Muscle of back (tissue), 11 donors: Measurements from ENCODE around the gene SLC7A5. TPM values are rescaled to one million over a fixed set of nuclear protein-coding genes. Genes with fewer than 3 reads are reported as not detected.
"Not testable (repeated sequence)": the region's sequence is repeated elsewhere in the genome, so short reads cannot be mapped to it uniquely, and the experiment has no call there.

ENCODE experiments used
- DNase-seq, 3 donors: peaks; one replicate each; pipeline versions ENCODE4 v3.0.0 to v3.0.0-alpha.2; 2013
- polyA plus RNA-seq, 10 donors: library from polyadenylated mRNA; unstranded; fragments of 120-200 nt; gene quantifications; one replicate each; pipeline ENCODE4 v1.2.1, GENCODE V29; 2013; ENCODE audit not compliant: insufficient read length in 10 of 10

The SLC7A5 gene
- polyA plus RNA-seq, 10 donors: 7.6 to 11.2 (median 9.2) TPM

DNA sequence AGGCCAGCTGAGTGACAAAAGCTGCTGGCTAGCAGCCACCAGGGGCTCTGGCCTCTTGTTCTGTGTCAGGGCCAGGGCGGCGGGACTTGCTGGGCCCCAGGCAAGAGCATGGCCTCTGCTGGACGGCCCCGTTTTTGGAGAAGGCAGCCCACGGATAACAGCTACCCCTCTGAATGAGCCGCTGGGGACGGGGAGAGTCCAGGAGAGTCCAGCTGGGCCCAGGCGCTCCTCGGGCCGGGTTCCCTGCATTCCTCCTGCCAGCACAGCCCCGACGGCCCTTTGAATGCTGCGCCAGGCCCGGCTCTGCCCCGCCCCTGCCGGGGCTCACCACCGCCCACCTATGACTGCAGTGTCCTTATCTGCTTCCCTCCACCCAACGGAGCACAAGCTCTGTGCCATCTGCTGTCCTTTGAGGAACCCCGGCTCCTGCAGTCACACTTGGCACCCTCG, 33.4 kb downstream of the SLC7A5 start:
- no peak for DNase-seq

DNA sequence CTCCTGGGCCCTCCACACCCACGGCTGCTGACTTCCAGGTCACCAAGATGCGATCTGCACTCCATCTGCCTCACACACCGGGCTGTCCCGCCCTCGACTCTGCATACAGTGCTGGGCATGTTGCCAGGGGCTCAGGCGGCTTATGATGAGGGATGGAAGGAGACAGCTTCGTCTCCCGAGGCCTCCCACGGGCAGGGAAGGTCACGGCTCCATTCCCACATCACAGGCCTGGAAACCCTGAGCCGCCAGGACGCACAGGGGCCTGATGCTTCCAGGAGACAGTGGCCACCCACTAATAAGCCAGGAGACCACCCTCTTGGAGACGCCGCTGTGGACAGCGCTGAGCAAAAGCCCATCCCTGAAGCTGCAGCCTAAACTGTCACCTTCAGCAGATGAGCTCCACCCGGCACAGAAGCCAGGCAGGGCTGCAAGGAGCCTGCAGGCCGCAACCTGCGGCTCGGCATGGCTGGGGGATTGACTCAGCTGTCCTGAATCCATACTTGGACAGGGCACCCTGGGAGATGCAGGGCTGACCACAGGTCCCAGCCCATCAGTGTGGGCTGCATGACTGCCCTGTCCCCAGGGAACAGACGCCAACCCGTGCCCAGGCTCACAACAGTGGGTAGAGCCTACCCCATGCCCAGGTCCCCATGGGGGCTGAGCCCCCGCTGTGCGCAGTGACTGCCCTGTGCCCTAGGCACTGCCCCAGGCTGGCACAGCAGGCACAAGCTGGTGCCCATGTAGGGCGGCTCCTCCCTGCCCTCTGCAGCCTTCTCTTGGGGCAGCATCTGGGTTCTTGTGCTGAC, 34.4 kb downstream of the SLC7A5 start:
- DNase-seq: no peak

DNA sequence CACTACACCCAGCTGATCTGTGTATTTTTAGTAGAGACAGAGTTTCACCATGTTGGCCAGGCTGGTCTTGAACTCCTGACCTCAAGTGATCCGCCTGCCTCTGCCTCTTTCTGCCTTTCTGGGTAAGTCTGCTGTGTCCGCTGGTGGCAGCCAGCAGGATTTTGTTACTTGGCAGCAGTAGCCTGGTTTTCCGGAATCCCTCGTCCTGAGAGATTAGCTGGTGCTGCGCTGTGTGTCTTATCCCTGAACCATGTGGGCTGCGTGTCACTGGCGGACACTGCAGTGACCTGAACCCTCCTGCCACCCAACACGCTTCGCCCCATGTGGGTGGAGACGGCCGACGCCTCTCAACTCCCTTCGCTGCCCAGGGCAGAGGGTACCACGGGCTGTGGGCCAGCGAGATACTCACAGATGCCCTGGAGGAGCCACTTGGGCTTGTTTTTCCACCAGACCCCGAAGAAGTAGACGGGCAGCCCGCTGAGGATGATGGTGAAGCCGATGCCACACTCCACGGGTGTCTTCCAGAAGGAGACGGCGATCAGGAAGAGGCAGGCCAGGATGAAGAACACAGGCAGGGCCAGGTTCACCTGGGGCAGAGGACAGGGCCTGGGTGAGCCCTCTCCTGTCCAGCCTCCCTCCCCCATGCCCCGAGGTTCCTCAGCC, 35.2 kb downstream of the SLC7A5 start:
- DNase-seq: no peak

DNA sequence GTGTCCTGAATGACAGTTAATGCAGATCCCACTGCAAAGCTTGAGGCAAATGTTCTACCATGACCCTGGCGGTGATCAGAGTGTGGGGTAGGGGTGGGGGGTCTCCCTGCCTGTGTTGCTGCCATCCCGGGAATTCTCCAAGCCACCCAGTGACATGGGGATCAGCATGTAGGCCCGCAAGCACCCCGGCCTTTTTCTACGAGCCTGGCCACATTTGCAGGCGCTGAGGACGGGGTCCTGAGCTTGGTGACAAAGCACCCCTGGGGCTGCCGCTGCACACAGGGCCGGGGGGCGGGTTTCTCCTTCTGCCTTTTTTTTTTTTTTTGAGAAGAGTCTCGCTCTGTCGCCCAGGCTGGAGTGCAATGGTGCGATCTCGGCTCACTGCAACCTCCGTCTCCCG, 35.8 kb downstream of the SLC7A5 start:
- DNase-seq: no peak

DNA sequence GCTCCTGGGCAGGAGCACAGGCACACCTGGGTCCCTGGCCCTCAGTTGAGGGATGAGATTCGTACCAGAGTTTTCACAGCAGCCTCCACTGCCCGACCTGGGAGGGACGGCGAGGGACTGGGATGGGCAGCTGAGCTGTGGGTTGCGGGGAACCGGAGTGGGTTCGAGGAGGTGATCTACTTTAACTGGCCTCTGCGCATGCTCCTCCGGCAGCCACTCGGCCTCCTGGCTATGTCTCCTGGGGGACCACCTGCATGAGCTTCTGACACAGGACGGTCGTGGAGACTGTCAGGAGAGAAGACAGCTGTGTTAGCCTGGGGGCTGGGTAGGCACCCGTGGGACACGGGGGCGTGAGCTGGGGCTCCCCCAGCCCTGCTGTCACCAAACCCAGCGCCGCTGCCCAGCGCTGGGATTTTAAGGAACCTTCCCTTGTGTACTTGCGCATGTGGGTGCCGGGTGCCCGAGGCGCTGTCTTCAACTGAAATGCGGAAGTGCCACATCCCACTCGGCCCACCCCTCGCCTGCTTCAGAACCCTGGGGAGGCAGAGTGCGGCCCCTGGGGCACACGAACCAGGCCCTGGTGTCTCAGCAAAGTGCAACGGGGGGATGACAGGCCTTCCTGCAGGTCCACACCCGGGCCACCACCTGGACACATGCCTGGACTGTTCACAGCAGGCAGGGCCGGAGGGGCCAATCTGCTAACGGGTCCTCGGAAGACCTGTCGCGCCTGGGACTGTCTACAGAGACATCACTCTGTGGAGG, 36.4 kb downstream of the SLC7A5 start:
- DNase-seq: no peak

DNA sequence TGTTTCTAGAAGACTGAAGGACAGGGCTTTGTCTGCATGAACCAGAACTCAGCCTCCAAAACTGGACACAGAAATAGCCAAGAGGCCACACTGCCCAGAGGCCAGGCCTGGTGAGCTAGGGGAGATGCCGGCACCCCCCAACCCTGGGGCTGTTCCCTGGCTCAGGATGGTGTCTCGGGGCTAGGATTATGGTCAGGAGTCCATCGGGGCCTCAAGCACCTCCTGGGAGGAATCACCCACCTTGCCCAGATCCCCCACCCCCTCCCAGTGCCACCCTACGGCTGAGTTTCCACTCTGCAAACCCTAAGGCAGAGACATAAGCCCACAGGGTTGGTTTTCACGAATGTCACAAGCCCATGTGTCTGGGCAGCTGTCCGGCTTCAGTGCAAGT, 37.2 kb downstream of the SLC7A5 start:
- no peak for DNase-seq

DNA sequence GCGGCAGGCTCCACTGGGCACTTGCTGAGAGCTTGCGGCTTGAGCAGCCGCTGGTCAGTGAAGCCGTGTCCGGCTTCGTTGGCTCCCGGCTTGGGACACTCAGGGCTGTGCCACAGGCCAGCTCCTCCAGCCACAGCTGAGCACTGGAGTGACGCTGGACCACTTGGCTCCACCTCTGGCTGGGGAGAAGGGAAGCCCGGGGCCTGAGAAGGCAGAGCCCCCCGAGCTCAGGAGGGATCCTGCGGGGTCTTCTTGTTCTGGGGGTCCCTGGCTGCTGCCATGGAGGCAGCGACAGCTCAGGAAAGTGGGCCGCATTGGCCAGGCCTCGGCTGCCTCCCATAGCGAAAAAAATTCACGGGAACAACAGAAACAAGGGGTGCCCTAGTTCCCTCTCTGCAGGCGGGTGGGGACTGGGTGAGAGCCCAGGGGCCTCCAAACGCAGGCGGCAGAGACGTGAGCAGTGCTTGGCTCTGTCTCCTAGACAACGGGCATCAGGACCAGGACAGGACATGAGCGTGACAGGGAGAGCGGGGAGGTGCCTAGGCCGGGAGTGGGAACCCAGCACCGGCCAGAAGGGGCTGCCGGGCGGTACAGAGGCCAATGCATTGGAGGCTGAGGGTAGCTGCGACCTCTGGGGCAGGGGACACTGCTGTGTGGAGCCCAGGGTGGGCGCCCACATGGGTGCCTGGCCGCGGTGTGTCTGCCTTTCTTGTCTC, 37.7 kb downstream of the SLC7A5 start:
- no peak for DNase-seq

DNA sequence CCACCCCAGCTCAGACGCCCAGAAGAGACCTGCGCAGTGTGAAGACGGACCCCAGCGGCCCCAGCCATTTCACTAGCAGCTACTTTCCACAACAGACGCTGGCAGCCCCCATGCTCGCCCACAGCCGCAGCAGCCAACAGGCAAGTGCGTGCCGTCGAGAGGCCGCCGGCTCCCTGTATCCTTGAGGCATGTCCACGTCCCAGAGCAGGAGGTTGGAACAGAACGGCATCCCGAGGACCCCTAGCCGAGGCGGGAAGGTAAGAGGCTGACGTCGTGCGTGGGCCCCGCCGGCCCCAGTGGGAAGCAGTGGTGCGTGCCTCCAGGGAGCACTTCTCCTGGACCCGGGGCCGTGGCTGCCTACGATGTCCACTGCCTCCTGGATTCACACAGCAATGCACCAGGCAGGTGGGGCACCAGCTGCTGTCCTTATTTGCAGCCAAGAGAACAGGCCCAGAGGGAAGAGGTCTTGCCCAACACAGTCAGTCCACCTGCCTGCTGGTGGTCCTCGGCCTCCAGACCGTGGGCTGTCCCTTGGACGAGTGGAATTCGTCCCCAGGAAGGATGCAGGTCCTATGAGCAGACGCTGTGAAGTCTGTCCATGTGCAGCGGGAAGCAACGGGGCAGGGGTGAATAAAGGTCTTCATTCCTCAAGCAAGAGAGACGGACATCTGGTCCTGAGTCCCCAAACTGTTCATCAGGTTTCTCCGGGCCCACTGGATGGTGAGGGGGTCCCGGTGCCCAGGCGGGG, 38.5 kb downstream of the SLC7A5 start:
- no peak for DNase-seq

DNA sequence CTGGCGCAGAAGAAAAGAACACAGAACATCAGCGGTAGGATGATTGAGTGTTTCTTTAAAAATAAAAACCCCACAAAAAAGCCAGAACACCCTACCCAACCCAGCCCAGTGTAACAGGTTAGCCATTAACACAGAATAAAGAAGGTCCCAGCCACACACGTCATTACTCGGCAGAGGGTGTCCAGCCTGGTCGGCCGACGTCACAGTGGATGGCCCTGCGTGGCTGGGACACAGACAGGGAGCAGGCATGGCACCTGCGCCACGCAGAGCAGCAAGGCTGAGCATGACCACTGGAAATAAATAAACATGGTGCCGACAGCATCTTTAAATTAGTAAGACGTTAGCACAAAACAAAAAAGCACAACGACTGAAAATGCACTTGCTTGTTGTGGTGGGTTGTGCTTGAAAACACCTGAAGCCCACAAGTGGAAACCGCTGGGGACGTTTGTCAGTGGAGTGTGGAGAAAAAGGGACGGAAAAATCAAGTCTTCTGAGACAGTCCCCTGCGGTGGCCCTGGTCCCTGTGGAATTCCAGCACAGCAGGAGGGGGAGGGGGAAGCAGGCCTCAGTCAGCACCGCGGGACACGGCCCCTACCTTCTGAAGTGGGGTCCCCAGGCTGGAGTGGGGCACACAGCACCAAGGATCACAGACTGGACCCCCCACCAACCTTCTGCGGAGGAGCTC, 39.2 kb downstream of the SLC7A5 start:
- no peak for DNase-seq

DNA sequence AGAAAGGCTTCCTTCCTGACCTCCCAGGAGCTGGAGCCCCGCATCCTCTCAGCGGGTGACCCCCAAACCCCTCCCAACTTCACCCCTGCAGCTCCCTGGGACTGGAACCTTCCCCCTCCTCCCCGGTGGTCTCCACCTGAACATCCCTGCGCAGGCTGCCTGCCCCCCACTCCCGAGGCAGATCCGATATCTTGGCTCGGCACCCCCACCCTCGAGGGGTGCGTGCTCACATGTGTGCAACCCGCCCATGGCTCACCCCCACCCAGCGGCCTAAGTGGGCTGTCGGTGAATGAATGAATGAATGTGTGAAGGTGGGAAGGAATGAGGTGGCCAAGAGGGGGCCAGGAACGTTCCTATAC, 39.7 kb downstream of the SLC7A5 start:
- DNase-seq: no peak

DNA sequence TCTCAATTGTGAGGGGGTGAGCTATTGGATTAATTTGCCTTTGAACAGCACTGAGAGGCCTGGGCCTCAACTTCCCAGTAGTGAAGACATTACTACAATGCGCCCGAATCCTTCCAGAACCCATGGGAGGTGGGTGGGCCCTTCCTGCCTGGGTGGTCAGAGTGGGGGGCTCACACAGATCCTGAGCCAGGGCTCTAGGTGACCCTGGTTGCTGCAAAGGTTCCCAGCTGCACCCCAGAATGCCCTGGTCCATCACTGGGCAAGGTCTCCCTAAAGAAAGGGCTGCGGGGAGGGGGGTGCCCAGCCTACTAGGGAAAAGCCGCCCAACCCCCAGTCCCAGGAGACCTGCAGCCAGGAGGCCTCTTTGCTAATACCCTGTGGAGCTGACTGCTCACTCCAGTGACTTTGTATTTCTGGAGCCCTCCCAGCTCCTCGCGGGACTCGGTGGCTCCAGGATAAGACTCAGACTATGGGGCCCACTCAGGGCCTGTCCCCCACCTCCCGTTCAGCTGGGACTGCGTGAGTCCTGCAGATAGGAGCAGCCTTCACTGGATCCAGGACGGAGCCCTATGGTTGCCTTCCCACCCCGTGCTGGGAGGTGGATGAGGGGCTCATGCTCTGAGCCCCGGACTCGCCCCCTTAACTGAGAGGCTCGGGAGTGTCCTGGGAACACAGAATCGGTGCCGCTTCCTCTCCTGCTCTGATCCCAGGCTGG, 40.2 kb downstream of the SLC7A5 start:
- no peak for DNase-seq

DNA sequence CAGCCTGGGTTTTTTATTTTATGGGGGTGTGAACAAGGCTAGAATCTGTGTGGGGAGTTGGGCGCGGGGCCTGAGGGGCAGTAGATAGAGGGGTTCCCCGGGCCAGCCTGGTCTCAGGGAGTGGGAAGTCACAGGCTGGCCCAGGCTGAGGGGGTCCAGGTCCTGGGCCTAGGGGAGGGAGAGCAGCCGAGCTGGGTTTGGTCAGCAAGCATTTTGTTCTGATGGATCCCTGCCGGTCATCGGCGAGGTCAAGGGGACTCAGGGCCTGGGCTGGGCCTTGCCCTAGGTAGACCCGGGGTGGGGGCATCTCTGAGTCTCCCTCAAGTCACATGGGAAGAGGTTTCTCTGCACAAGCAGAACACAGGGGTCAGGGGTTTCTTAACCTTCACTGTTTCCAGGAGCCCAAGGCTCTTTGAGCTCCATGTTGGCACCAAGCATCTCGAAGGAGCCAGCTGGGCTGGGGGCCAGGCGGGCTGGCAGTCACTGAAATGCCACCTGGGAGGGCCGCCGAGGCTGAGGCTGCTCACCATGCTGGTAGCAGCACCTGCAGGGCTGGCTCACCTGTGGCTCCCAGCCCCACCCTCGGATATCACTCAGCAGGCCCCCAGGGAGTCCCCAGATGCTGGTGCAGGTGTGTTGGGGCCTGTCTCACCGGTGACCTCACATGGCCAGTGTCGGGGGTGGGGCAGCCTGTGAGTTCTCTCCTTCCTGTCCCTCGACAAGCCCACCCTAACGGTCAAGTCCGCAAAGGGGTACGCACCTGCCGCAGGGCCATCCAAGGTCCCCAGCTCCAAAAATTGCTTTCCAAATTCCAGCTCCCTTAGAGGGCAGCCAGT, 41.0 kb downstream of the SLC7A5 start:
- no peak for DNase-seq

DNA sequence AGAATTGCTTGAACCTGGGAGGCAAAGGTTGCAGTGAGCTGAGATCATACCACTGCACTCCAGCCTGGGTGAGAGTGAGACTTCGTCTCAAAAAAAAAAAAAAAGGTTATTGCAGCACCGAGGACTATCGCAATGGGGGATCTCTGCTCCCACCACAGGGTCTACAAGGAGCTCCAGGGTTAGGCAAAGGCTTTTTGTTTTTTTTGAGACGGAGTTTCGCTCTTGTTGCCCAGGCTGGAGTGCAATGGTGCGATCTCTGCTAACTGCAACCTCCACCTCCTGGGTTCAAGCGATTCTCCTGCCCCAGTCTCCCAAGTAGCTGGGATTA, 41.8 kb downstream of the SLC7A5 start:
- DNase-seq: not testable (repeated sequence)

DNA sequence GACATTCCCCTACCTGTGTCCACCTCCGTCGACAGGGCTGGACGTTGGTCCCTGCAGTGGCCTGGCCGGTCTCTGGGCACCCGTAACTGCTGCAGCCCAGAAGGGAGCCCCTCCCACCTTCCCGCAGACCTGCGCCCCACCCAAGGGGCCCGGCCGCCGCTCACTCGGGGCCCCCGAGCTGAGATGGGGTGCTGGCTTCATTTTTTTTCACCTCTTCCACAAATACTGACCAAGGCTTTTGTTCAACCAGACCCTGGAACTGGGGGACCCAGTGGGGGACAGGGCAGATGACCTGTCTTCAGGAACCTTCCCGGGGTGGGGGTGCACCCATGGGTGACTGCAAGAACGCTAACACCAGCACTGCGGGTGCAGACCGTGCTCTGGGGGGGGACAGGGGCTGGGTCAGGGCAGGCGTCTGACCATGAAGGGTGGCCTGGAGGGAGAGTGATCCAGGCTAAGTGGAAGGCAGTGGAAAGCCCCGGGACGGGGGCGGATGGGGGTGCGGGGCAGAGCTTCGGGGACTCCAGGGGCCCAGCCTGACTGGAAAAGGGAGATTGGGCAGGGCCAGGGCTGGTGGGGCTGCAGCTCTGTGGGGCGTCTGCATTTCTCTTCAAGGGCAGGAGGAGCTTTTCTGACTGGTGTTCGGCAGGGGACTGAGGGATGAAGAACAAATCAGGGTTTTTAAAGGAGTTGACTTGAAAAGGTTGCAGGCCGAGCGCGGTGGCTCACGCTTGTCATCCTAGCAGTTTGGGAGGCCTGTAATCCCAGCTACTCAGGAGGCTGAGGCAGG, 42.3 kb downstream of the SLC7A5 start:
- no peak for DNase-seq

DNA sequence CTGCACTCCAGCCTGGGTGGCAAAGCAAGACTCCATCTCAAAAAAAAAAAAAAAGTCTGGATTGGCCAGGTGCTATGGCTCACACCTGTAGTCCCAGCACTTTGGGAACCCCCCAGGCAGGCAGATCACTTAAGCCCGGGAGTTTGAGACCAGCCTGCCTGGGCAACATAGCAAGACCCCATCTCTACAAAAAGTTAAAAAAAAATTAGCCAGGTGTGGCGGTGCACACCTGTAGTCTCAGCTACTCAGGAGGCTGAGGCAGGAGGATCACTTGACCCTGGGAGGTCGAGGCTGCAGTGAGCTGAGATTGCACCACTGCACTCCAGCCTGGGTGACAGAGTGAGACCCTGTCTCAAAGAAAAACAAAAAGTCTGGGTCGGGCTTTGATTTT, 42.9 kb downstream of the SLC7A5 start:
- not testable (repeated sequence) for DNase-seq

DNA sequence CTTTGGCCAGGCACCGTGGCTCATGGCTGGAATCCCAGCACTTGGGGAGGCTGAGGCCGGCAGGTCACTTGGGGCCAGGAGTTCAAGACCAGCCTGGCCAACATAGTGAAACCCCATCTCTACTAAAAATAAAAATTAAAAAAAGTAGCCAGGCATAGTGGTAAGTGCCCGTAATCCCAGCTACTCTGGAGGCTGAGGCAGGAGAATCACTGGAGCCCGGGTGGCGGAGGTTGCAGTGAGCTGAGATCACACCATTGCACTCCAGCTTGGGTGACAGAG, 43.5 kb downstream of the SLC7A5 start:
- DNase-seq: not testable (repeated sequence)

DNA sequence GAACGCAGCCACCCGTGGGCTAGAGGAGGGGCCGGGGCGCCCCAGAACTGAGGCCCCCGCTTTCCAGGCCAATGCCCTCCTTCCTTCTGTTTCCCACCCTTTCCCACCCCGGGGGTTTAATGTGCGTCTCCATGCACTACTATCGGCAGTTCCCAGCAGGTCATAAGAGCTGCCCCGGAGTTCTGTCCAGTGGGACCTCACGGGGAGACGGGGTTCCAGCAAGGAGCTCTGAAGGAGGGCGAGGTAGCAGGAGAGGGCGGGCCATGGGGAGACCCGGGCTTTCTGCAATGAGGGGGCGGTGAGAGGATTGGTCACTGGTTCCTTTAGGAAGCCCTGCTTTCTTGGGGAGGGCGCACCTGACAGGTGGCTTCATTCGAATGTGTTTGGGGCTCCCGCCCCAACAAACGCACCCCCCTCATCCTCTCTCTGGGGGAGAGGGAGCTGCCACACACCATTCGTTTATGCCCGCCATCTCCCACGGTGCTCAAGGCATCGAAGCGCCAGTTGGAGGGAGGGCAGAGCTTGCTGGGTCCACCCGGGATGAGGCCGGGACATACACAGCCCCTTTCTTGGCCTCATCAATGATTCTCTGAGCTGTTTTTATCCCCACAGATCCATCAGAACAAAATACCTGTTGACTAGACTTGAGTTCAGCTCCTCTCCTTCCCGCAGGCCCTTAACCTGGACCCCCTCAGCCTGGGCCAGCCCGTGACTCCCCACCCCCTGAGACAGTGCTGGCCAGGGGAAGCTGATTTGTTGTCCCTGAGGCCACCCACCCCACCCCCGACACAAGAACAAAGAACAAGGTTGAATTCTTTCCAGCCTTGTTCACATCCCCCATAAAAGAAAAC, 44.1 kb downstream of the SLC7A5 start:
- DNase-seq: no peak
